Ishikawa (cell line): ENCODE data around the gene SPTBN5.

ENCODE experiments used
- CEBPB ChIP-seq: IDR thresholded peaks from 2 replicates; pipeline ENCODE4 v1.6.1; 2012
- CREB1 ChIP-seq: IDR thresholded peaks from 2 replicates; pipeline ENCODE4 v1.6.1; 2012; ENCODE audit warnings: low read depth
- EGR1 ChIP-seq: IDR thresholded peaks from 2 replicates; pipeline ENCODE4 v1.6.1; 2012
- EP300 ChIP-seq: IDR thresholded peaks from 2 replicates; pipeline ENCODE4 v1.6.1; 2012; ENCODE audit warnings: borderline replicate concordance
- FOXM1 ChIP-seq: IDR thresholded peaks from 2 replicates; pipeline ENCODE4 v1.6.1; 2012; ENCODE audit warnings: low read depth, borderline replicate concordance
- NFIC ChIP-seq: IDR thresholded peaks from 2 replicates; pipeline ENCODE4 v1.6.1; 2012
- RAD21 ChIP-seq: IDR thresholded peaks from 2 replicates; pipeline ENCODE4 v1.6.1; 2012; ENCODE audit warnings: low read depth
- TAF1 ChIP-seq: IDR thresholded peaks from 2 replicates; pipeline ENCODE4 v1.6.1; 2012; ENCODE audit warnings: low read depth, mild to moderate bottlenecking
- TCF12 ChIP-seq: IDR thresholded peaks from 2 replicates; pipeline ENCODE4 v1.6.1; 2012; ENCODE audit warnings: low read depth
- TEAD4 ChIP-seq: IDR thresholded peaks from 2 replicates; pipeline ENCODE4 v1.6.1; 2012
- YY1 ChIP-seq: IDR thresholded peaks from 2 replicates; pipeline ENCODE4 v1.6.1; 2012; ENCODE audit warnings: low read depth
- ZBTB7A ChIP-seq: IDR thresholded peaks from 2 replicates; pipeline ENCODE4 v1.6.1; 2012; ENCODE audit warnings: low read depth
- TF ChIP-seq, protein P1 (sequence below): IDR thresholded peaks from 2 replicates; pipeline ENCODE4 v1.6.1; 2012; ENCODE audit warnings: low read depth, mild to moderate bottlenecking
- TF ChIP-seq, protein P2 (sequence below): IDR thresholded peaks from 2 replicates; pipeline ENCODE4 v1.6.1; 2012

Gene SPTBN5

DNA sequence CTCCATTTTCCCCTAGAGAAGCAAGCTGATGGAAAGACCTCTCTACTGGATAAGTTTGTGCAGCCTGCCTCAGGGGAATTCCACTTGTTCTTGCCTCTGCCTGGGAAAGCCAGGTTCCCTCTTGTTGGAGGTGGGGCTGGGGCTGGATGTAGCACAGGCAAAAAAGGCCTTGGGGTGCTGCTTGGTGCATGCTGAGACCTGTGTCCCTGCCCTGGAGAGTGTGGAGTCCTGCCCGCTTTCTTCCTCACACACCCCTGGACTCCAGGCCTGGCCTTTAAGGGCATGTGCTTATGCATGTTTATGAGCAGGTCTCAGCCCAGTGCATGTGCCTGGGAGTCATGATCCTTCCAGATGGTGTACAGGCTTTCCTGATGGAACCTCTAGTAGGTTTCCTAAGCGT lies 89.5 kb downstream of the SPTBN5 start:
- TF ChIP-seq EP300 = no peak
- TF ChIP-seq, protein P1, sequence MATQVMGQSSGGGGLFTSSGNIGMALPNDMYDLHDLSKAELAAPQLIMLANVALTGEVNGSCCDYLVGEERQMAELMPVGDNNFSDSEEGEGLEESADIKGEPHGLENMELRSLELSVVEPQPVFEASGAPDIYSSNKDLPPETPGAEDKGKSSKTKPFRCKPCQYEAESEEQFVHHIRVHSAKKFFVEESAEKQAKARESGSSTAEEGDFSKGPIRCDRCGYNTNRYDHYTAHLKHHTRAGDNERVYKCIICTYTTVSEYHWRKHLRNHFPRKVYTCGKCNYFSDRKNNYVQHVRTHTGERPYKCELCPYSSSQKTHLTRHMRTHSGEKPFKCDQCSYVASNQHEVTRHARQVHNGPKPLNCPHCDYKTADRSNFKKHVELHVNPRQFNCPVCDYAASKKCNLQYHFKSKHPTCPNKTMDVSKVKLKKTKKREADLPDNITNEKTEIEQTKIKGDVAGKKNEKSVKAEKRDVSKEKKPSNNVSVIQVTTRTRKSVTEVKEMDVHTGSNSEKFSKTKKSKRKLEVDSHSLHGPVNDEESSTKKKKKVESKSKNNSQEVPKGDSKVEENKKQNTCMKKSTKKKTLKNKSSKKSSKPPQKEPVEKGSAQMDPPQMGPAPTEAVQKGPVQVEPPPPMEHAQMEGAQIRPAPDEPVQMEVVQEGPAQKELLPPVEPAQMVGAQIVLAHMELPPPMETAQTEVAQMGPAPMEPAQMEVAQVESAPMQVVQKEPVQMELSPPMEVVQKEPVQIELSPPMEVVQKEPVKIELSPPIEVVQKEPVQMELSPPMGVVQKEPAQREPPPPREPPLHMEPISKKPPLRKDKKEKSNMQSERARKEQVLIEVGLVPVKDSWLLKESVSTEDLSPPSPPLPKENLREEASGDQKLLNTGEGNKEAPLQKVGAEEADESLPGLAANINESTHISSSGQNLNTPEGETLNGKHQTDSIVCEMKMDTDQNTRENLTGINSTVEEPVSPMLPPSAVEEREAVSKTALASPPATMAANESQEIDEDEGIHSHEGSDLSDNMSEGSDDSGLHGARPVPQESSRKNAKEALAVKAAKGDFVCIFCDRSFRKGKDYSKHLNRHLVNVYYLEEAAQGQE = no peak
- TF ChIP-seq YY1 = no peak
- TF ChIP-seq CEBPB = no peak
- no peak for TF ChIP-seq CREB1
- no peak for TF ChIP-seq NFIC
- TF ChIP-seq RAD21 = no peak

GRCh38 chr15:41801850-41802455 lies 91.9 kb downstream of the SPTBN5 start:
- TF ChIP-seq EP300 = no peak
- TF ChIP-seq FOXM1 = no peak
- TF ChIP-seq, protein P1 = no peak
- no peak for TF ChIP-seq RAD21
- TF ChIP-seq NFIC = no peak
- TF ChIP-seq EGR1 = no peak

DNA sequence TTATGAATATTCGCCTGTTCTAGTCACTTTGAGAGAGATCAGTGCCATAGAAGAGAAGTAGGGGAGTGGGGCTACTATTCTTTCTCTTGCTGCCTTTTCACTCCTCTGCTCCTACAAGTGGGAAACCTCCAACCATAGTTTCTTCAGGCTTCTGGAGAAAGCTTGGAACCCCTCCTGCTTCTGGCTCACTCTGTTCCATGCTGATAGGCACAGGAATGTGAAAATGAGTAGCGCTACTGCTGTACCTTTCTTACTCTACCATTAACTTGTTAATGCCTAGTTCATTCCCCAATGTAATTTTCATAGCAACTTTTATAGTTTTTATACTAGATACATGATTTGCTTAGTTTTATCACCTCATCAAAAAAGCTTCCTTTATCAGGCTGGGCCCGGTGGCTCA lies 92.7 kb downstream of the SPTBN5 start:
- TF ChIP-seq, protein P2, sequence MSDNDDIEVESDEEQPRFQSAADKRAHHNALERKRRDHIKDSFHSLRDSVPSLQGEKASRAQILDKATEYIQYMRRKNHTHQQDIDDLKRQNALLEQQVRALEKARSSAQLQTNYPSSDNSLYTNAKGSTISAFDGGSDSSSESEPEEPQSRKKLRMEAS = no peak
- TF ChIP-seq TAF1 (no peak), TEAD4 (peak; percentile 79), EGR1 (no peak), ZBTB7A (no peak), RAD21 (no peak)

- TF ChIP-seq TEAD4 (no peak), NFIC (no peak)
Observed at GRCh38 chr15:41799488-41799805, 94.4 kb downstream of the SPTBN5 start.

- TF ChIP-seq NFIC = no peak
- no peak for TF ChIP-seq YY1
- peak; percentile 11; the same call in 1 of the 2 replicates for TF ChIP-seq TEAD4
- no peak for TF ChIP-seq EP300
- no peak for TF ChIP-seq TCF12
Observed at GRCh38 chr15:41798607-41799487, 95.0 kb downstream of the SPTBN5 start.
